GM21381 (cell line): ENCODE measurements around the gene CROCC.
"Not testable (repeated sequence)": the region's sequence is repeated elsewhere in the genome, so short reads cannot be mapped to it uniquely, and the experiment has no call there.

Experiments
- ATAC-seq: cut with Tn5 transposase; IDR thresholded peaks from one replicate; pipeline ENCODE4 v1.9.1; 2021; ENCODE audit warnings: mild to moderate bottlenecking, moderate library complexity; ENCODE audit not compliant: unreplicated experiment

Gene CROCC

DNA sequence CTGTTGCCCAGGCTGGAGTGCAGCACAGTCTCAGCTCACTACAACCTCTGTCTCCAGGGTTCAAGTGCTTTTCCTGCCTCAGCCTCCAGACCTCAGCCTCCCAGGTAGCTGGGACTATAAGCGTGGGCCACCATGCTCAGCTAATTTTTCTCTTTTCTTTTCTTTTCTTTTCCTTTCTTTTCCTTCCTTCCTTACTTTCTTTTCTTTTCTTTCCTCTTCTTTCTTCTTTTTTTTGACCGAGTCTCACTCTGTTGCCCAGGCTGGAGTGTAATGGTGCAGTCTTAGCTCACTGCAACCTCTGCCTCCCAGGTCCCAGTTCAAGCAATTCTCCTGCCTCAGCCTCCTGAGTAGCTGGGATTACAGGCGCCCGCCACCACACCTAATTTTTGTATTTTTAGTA is 42.4 kb downstream of the CROCC start:
- ATAC-seq: not testable (repeated sequence)

DNA sequence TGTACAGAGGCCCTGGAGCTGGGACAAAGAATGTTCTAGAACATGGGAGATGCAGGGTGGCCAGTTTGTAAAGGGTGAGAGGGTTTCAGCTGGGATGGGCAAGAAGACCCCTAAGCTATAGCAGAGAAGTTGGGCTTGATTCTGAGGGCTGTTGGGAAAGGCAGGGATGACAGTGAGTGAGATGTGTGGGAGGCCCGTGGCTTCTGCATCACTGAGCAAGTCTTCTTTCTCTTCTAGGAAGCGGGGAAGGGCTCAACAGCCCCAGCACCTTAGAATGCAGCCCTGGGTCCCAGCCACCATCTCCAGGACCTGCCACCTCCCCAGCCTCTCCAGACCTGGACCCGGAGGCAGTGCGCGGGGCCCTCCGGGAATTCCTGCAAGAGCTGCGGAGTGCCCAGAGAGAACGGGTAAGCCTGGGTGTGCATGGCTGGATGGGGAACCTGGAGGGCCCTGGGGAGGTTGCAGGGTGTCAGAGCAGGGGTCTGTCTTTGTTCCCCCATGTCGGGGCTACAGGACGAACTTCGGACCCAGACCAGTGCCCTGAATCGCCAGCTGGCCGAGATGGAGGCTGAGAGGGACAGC is 43.8 kb downstream of the CROCC start:
- ATAC-seq: no peak

GRCh38 chr1:16966282-16966681 is 44.6 kb downstream of the CROCC start:
- ATAC-seq: no peak

DNA sequence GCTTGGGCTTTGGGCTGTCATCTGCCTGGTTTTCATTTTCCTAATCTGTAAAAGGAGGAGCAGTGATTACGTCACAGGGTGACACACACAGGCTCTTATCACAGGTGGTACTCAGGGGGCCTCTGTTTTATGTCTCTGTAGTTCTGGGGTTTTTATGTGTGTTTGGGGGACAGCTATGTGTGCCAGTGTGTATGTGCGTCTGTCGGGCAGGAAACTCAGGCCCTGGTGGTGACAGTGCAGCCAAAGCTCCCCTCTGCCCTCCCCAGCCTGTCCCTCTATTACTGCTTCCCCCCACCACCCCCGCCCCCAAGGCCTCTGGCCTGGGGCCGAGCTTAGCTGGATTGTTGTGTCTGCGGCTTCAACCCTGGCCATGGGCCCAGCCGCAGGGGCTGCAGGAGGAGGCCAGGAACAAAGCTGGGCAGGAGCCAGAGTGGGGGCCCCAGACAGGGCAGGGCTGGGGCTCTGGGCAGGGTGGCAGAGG is 45.4 kb downstream of the CROCC start:
- no peak for ATAC-seq

- ATAC-seq: no peak
Measured at GRCh38 chr1:16967962-16968361, 46.2 kb downstream of the CROCC start.

GRCh38 chr1:16968372-16968771 is 46.6 kb downstream of the CROCC start:
- no peak for ATAC-seq

DNA sequence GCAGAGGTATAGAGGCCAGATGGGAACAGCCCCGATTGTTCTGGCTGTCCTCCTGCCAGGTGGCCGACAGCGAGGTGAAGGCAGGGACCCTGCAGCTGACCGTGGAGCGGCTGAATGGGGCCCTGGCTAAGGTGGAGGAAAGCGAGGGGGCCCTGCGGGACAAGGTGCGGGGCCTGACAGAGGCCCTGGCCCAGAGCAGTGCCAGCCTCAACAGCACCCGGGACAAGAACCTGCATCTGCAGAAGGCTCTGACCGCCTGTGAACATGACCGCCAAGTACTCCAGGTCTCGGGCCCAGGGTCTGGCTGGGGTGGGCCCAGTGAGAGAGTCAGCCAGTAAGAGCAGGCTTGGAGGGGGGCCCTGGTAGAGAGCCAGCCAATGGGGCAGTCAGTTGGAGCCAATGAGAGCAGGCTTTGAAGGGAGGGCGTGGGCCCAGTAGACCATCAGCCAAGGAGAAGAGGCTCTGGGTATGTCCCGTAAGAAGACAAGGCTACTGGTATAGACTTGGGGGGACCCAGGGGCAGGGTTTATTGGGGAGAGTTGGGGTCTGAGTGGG is 47.4 kb downstream of the CROCC start:
- no peak for ATAC-seq

GRCh38 chr1:16969651-16970050 is 47.9 kb downstream of the CROCC start:
- ATAC-seq: no peak

- no peak for ATAC-seq
Measured at GRCh38 chr1:16970132-16970910, 48.6 kb downstream of the CROCC start.

DNA sequence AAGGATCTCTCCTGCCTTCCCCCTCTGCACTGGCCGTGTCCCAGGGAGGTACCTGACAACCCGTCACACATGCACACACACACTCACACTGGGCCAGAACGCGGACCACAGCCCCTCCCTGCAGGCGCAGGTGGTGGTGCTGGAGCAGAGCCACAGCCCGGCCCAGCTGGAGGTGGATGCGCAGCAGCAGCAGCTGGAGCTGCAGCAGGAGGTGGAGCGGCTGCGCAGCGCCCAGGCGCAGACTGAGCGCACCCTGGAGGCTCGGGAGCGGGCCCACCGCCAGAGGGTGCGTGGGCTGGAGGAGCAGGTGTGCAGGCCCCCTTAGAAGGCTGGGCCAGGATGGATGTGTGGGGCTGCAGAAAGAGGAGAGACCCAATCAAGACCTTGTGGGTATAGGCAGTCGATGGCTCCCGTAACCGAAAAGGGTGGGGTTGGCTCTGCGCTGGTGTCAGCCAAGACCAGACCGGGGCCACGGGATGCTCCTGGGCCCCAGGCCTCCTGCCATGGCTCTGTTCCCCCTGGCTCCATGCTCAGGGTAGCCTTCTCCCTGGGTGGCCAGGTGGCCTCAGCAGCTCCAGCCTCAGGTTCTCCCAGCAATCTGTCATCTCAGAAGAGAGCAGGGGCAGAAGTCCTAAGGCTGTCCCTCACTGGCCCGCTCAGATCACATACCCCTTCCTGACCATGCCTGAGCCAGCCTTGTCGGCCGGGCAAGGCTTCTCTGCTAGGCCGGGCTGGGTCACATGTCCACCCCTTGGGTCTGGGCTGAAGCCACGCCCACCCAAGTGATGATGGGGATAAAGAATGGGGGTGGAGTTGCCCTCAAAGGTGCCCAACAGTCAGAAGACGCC is 49.8 kb downstream of the CROCC start:
- ATAC-seq: no peak

GRCh38 chr1:16972189-16972895 is 50.6 kb downstream of the CROCC start:
- no peak for ATAC-seq

- no peak for ATAC-seq
Measured at GRCh38 chr1:16973215-16973614, 51.5 kb downstream of the CROCC start.

DNA sequence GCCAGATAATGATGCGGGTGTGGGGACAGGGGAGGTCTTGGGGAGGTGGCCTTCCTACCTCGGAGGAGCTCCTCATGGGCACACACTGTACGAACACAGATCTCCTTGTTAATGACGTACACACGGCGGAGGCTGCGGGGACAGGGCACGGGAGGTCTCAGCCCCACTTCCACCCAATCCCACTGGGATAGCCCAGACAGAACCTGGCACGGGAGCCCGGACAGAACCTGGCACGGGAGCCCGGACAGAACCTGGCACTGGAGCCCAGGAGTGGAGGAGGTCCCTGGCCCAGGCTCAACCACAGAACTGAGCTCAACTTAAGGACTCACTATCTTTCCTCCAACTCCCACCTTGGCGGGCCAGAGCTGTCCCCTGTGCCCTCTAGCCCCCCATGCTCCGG is 53.5 kb downstream of the CROCC start:
- no peak for ATAC-seq

DNA sequence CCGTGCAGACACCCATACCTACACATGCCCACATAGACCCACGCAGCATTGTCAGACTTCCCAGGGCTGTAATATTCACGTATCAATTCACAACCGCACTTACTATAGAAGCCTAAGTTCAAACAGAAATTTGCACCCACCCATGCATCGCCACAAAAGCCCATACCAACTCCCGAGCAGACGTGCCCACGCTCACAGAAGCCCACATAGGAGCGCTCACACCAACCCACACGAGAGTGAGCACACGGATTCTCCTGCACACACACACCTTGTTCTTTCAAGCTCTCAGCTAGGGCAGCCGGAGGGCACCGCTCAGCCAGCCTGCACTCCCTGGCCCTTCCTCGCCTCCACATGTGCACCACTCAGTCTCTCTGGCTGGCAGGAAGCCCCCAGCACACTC is 54.1 kb downstream of the CROCC start:
- ATAC-seq: no peak

DNA sequence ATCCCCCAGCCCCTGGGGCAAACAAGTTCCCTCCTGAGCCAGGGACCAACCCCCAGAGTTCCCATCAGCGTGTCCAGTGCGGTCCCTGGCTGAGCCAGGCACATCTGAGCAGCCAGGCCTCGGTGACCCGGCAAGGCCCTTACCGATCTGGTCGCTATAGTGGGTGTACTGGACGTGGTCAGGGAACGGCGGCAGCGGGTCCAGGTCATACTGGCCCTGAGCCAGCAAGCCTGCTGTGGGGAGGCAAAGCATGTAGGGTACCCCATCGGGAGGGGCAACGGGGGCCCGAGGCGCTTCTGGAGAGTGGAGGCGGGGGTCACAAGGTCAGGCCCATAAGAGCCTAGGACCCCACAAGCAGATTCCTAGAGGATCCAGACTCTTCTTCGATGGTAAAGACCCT is 55.2 kb downstream of the CROCC start:
- ATAC-seq: no peak

GRCh38 chr1:16977377-16977776 is 55.6 kb downstream of the CROCC start:
- ATAC-seq: no peak

DNA sequence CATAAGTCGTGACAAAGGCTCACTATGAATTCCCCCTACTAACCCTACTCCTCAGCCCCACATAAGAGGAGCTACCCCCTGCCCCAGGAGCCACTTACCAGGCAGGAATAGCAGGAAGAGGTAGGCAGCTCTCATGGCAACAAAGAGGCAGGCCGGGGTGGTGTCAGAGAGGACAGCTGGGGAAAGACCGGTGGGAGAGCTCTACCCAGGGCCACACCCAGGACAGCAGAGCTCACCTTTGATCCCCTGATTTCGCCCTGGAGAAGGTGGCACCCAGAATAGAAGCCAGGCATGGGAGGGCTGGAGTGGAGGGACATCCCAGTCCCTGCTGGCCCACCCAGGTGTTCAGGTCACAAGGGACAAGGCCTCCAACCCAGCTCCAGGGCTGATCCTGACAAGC is 56.4 kb downstream of the CROCC start:
- no peak for ATAC-seq

DNA sequence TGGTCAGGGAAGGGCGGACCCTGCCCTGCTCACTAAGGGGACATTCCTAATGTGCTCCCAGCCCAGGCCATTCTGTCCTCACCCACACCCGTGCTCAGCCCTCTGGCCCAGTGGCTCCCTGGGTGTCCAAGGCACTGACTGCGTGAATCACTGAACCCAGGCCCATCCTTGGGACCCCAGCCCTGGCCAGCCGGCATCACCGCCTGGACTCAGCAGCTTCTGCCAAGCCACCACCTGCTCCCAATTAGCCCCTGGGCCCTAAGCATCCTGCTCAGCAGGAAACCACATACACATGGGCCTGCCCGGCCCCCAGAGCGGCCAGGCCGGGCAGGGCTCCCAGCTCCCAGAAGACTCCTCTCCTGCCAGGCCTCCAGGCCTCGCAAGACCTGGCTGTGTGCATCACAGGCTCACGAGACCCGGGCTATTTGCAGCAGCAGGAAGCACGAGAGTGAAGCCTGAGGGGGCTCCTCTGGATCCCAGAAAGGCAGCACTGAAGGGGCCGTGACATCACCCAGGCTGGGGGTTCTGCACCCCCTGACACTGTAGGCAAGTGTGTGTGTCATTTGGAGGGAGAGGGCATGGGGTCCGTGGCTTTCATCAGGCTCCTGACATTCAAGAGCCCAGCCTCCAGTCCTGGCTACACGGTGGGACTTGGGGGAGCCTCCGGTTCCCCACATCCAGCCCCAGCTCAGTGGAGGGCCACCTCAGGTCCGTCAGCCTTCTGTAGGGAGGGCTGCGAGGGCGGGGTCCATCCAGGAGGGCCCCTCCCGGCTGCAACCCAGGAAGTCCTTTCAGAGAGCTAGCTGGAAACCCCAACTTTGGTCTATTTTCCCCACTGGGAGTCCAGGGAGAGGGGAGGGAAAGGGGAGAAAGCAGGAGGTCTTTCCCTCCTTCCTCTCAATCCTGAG is 57.1 kb downstream of the CROCC start:
- ATAC-seq: no peak

DNA sequence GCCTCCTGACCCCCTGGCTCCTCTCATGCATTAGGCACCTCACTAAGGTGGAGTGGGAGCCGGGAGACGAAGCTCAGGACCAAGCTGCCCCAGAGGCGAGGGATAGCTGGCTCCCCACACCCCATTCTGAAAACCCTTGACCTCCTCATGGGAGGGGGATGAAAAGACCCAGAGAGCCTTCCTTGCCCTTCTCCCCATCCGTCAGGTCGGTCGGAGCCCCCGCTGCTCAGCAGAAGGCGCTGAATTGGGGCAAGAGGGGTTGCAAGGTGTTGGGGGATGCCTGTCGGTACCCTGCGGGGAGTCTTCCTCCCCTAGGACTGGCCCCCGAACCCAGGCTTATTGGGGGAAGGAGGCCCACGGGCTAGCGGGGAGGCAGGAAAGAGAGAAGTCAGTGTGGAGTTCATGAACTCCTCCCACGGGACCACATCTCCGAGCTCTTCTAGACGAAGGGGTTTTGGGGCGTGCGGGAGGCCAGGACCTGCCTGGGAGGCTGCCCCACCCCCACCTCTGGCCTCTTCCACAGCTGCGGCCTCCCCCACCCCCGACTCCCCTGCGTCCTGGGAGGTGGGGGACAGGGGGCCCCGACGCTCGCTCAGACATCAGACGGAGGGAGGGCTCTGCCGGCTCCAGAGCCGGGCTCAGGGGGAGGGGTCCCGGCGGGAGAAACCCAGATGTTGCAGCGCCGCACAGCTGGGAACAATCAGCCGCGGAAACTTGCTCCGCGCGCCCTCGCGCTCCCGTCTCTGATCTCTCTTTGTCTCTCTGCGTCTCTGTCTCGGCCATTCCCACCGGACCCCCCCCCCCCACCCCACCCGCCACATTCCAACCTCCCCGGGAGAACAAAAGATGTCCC is 58.0 kb downstream of the CROCC start:
- ATAC-seq: no peak
